Glomerular endothelial cell (primary cell): ENCODE results near the gene GOLGA6L24. TPM values are rescaled to one million over a fixed set of nuclear protein-coding genes. Genes with fewer than 3 reads are reported as not detected.
"Not testable (repeated sequence)": the region's sequence is repeated elsewhere in the genome, so short reads cannot be mapped to it uniquely, and the experiment has no call there.

ENCODE experiments used
- DNase-seq: peaks from one replicate; pipeline ENCODE4 v3.0.0-alpha.2; 2011; ENCODE audit warnings: low read depth, low spot score; ENCODE audit errors: extremely low read depth
- total RNA-seq: library from RNA; depleted of rRNA; stranded (reverse); fragments of >200 nt; gene quantifications from 2 replicates; pipeline ENCODE4 v1.2.3, GENCODE V29; 2015

GOLGA6L24 gene, protein sequence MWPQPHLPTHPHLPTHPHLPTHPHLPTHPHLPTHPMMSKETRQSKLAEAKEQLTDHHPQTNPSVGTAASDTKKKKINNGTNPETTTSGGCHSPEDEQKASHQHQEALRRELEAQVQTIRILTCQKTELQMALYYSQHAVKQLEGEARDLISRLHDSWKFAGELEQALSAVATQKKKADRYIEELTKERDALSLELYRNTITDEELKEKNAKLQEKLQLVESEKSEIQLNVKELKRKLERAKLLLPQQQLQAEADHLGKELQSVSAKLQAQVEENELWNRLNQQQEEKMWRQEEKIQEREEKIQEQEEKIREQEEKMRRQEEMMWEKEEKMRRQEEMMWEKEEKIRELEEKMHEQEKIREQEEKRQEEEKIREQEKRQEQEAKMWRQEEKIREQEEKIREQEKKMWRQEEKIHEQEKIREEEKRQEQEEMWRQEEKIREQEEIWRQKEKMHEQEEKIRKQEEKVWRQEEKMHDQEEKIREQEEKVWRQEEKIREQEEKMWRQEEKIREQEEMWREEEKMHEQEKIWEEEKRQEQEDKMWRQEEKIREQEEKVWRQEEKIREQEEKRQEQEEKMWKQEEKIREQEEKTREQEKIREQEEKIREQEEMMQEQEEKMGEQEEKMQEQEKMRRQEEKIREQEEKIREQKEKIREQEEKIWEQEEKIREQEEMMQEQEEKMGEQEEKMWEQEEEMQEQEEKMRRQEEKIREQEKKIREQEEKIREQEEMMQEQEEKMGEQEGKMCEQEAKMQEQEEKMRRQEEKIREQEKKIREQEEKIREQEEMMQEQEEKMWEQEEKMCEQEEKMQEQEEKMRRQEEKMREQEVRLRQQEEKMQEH
- total RNA-seq = not detected in 2 replicates

DNA sequence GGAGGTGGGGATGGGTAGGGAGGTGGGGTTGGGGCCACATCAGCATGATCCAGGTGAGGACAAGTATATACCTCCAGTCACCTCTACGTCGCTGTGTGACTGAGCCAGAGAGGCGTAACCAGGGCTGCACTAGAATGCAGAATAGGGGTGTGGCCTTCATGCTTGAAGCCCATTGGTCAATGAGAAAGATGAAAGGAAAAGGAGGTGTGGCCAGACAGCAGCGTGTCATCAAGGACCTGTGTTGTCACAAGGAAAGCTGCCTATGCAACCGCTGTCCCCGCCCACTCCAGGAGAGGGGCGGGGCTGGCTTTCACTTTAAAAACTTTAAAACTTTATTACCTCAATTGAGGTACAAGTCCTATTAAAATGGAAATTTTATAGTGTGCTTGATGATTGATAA lies at the start of gene GOLGA6L24:
GOLGA6L24 (minus strand) TSS at position 101 of the 400 bp plus-strand sequence; CDS start at position 40, 61 bp downstream.
- DNase-seq = not testable (repeated sequence)

DNA sequence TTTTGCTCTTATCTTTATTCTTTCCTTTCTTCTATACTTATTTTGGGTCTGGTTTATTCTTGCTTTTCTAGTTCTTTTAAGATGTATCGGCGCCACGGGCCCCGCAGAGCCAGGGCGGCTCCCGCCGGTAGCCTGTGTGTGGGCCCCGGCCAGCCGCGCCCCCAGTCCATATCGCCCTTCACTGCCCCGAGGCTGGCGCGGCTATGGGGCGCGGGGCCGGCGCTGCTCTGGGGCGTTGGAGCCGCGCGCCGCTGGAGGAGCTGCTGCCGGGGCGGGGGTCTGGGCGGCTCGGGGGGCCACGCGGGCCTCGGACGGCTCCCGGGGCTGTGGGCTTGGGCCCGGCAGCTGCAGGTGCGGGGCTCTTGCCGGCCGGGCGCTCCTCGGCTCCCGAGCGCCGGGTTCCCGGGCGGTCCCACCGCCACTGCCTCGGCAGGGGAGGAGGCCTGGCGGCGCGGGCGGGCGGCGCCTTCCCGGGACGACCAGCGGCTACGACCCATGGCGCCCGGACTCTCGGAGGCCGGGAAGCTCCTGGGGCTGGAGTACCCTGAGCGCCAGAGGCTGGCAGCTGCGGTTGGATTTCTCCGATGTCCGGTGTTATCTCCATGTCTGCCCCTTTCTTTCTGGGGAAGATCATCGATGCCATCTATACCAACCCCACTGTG lies 45.0 kb upstream of the GOLGA6L24 start:
- DNase-seq = not testable (repeated sequence)

DNA sequence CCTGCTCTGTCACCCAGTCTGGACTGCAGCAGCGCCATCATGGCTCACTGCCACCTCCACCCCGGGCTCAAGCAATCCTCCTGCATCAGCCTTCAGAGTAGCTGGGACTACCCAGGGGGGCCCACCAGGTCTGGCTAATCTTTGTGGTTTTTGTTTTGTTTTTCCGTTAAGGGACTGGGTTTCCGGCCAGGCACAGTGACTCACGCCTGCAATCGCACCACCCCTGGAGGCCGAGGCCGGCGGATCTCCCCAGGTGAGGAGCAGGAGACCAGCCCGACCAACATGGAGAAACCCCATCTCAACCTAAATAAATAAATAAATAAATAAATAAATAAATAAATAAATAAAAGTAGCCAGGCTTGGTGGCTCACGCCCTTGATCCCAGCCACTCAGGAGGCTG lies 38.1 kb upstream of the GOLGA6L24 start:
- DNase-seq = not testable (repeated sequence)

DNA sequence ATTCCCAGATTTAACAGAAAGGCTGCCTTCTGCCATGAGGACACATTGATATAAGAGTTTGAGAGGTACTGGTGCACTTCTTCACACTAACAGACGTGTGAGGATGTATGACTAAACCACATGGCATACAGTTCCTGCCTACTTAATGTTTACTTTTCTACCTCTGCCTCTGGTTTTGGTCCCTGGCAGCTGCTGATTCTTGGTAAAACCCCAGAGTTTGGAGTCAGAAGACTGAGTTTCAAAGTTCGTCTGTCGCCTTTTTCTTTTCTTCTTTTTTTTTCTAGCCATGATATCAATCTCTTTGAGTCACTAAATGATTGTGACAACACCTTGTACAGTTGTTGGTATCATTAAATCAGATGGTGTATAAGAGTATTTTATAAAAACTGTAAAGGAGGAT lies 22.2 kb upstream of the GOLGA6L24 start:
- DNase-seq = not testable (repeated sequence)

DNA sequence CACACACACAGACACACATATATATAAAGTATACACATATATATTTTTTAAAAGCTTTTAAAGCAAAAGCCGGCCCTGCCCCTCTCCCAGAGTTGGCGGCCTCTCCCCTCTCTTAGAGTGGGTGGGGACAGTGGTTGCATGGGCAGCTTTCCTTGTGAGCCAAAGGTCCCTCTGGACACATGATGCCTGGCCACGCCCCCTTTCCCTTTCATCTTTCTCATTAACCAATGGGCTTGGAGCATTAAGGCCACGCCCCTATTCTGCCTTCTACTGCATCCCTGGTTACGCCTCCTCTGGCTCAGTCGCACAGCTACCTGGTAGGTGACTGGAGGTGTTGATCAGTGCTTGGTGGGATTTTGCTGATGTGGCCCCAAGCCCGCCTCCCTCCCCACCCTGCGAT lies 20.5 kb upstream of the GOLGA6L24 start, which contains the start of gene GOLGA8F:
GOLGA8F (plus strand) TSS at position 301 of the 400 bp plus-strand sequence; CDS start at position 399, 98 bp downstream.
- not testable (repeated sequence) for DNase-seq

DNA sequence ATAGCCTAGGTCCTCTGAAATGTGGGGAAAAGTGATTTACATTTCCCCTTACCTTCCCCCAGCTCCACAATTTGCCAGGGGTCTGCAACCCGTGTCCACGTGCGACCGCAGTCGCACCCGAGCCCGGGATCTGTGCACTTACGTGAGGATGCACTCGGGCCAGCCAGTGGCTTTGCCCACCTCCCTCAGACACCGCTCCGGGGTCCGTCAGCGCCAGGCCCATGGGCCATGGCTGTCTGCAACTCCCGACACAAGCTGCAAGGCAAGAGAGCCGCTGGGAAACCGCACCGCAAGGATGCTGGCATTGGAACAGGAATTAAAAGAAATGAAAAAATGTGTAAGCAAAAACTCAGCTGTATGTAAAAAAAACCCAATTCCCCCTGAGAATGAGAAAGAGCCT lies 7.6 kb upstream of the GOLGA6L24 start:
- DNase-seq = not testable (repeated sequence)

DNA sequence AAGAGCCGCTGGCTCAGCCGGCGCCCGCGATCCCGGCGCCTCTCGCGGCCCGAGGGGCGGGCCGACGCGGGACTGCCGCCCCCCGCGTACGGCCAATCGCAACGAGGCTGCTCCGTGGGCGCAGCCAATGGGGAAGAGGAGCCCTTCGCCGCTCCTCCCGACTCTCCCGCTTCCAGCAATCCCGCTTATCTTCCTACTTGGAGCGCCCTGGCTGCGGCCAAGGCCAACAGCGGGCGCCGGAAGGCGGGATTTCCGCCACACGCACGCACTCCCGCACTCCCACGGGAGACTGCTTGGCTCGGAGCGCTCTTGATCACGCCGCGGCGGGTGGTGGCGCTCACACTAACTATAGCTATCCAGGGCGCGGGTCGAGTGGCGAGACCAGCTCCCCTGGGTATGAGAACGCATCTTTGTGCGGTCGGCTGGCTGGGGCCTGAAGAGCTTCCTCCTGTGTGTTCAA lies 35.7 kb downstream of the GOLGA6L24 start, which contains the start of gene HERC2:
HERC2 (minus strand) TSS at position 51 of the 460 bp plus-strand sequence. CDS start 746 bp downstream, outside the sequence.
- not testable (repeated sequence) for DNase-seq

DNA sequence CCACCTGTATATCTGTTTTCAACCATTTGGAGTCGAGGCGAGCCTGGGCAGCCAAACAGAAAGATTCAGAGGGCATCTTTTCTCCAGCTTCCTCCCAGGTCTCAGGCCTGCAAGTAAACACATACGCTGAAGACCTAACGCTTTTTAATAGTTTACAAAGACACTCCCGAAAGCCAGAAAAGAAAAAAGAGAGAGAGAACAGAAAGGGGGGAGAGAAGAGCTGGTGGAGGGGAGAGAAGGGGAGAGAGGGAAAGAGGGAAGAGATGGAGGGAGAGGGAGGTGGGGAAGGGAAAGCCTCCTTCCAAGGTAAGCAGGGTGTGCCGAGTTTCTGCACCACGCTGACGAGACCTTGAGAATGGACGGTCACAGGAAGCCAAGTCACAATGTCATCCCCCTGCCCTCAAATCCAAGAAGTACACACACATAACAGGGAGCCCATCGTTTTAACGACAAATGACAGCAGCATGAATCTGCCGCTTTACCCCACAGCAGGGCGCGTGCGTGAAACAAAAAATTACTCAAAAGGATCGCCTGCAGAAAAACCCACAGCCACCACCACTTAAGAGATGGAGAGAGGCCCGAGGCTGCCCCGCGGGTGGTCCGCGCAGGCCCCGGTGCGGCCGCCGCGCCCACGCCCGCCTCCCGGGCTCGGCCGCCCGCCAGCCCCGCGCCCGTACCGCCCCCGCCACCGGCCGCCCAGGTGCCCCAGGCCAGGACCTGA lies 36.4 kb downstream of the GOLGA6L24 start:
- DNase-seq = not testable (repeated sequence)

DNA sequence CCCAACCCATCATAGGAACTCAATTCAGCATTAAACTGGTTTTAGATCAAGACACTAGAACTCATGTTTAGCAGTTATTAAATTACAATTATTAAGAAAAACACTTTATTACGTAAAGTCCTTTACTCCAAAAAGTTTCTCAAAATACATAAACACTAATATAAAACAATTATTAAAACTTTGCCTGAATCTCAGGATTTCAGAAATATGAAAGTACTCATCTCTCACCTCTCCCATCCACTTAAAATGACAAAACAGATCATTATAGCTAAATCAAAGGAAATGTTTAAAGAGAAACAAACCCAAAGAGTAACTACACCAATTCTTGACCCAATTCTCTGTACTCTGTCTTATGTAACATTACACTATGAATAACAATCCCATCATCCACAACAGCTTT lies 38.2 kb downstream of the GOLGA6L24 start:
- not testable (repeated sequence) for DNase-seq

DNA sequence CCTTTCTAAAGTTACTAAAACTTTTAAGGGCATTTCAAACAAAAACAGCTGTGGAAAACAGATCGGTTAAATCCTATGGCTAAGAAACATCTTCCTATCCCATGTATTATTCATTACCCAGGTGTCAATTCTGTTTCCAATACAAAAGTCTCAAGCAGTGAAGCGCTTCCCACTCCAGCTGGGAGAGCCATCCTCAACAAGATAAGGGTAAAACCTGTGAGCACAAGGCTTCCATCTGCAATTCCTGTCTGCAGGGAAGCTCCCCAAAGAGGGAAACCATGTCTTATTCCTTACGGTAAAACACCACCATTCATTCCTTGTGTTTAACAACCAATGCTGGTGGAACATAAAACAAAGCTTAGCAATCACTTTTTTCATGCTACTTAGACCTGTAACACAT lies 39.1 kb downstream of the GOLGA6L24 start:
- not testable (repeated sequence) for DNase-seq

DNA sequence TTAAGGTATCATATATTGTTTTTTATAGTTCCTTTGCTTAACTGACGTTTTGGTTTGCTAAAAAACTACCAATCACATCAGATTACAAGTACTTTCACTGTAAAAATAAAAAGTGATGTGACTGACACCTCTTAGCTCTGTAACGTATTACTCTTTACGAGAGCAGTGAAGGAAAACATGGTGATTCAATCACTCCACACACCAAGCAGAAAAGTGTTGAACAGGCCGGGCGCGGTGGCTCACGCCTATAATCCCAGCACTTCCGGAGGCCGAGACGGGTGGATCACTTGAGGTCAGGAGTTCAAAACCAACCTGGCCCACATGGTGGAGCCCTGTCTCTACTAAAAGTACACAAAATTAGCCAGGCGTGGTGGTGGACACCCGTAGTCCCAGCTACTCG lies 39.8 kb downstream of the GOLGA6L24 start:
- DNase-seq = not testable (repeated sequence)

DNA sequence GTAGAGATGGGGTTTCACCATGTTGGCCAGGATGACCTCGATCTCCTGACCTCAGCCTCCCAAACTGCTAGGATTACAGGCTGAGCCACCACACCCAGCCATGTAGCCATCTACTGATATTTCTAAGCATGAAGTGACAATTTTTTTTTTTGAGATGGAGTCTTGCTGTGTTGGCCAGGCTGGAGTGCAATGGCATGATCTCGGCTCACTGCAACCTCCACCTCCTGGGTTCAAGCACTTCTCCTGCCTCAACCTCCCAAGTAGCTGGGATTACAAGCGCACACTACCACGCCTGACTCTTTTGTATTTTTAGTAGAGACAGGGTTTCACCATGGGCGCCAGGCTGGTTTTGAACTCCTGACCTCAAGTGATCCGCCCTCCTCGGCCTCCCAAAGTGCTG lies 40.9 kb downstream of the GOLGA6L24 start:
- DNase-seq = not testable (repeated sequence)

DNA sequence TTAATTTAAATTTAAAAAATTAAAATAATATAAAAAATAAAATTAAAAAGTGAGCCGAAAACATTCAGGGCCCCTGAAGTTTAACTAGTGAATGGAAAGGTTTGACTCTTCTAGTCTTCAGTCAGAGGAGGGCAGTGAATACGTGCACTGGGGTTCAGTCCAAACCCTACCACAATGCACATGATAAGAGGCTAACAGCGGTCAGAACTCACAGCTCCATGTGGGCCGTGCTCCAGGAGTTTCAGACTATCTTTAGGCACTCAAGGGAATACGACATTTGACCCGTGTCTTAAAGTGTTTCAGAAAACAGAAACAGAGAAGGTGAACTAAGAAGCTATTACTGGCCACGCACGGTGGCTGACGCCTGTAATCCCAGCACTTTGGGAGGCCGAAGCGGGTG lies 47.4 kb downstream of the GOLGA6L24 start:
- DNase-seq = not testable (repeated sequence)

DNA sequence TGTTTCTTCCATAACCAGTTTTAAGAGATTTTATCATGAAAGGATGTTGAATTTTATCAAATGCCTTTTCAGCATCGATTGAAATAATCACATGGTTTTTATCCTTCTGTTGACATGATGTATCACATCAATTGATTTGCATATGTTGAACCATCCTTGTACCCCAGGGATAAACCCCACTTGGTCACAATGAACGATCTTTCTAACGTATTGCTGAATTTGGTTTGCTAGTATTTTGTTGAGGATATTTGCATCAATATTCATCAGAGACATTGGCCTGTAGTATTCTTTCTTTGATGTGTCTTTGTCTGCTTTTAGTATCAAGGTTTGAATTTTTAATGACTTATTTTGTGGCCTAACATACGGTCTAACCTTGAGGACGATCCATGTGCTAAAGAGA lies 49.2 kb downstream of the GOLGA6L24 start:
- not testable (repeated sequence) for DNase-seq

Other genes starting within 250 kb of the GOLGA6L24 start
- gene HERC2, start 35.9 kb downstream of the GOLGA6L24 start, total RNA-seq = 42.1 and 68.9 TPM in 2 replicates
- not detected in 2 replicates for gene GOLGA8F, start 20.6 kb upstream of the GOLGA6L24 start, total RNA-seq
- not detected in 2 replicates for gene GOLGA8G, start 174.9 kb upstream of the GOLGA6L24 start, total RNA-seq
- gene GOLGA6L25, start 195.5 kb upstream of the GOLGA6L24 start, total RNA-seq = not detected in 2 replicates